SK-N-MC (cell line): Measurements from ENCODE around the gene CDC14A.

ENCODE experiments used
- EZH2 ChIP-seq: fragments of 200-600 bp; sonication (generic); IDR thresholded peaks from one replicate; pipeline ENCODE4 v1.6.1; 2017; ENCODE audit warnings: antibody characterized with exemption
- POLR2AphosphoS5 ChIP-seq: IDR thresholded peaks from 2 replicates; pipeline ENCODE4 v1.6.1; 2012; ENCODE audit warnings: mild to moderate bottlenecking, low read depth, low read length, borderline replicate concordance

GRCh38 chr1:100304921-100305320 is 47.4 kb upstream of the CDC14A start:
- TF ChIP-seq POLR2AphosphoS5 (no peak), EZH2 (no peak)
